T-cell (primary cell): ENCODE results near the gene PLEKHG5. TPM values are rescaled to one million over a fixed set of nuclear protein-coding genes. Genes with fewer than 3 reads are reported as not detected.
"Not testable (repeated sequence)": the region's sequence is repeated elsewhere in the genome, so short reads cannot be mapped to it uniquely, and the experiment has no call there.

Experiments
- ATAC-seq, 4 experiments: fragments of 200-7000 bp in 3 of 4; fragments of 150-1000 bp in 1 of 4; cut with Tn5 transposase; replicated peaks in 1 of 4; 1 replicate in 3 of 4; 2 replicates in 1 of 4; pipeline ENCODE4 v1.10.0; 2021; ENCODE audit warnings: moderate library complexity in 3 of 4, mild to moderate bottlenecking in 2 of 4, moderate number of reproducible peaks in 1 of 4
- CTCF ChIA-PET, 2 donors: fragments of 300-600 bp; sonication (Branson Sonifier 250); formaldehyde crosslinking; loops; one replicate each; lab custom pipeline; 2022; ENCODE audit warnings: antibody characterized with exemption in 2 of 2; lab: Charles Lee
- POLR2A ChIA-PET, 2 donors: fragments of 300-600 bp; sonication (Branson Sonifier 250); formaldehyde crosslinking; loops; one replicate each; lab custom pipeline; 2022; ENCODE audit warnings: antibody characterized with exemption in 2 of 2; lab: Charles Lee
- DNase-seq, 35 experiments: peaks; one replicate each; pipeline versions ENCODE4 v3.0.0 to v3.0.0-alpha.2; 2013 to 2023
- H3K27ac ChIP-seq: one replicate; pipeline ENCODE4 v1.5.1; 2013; ENCODE audit warnings: low read length
- H3K27me3 ChIP-seq, 2 experiments: replicated peaks in 1 of 2; 1 replicate in 1 of 2; 2 replicates in 1 of 2; pipeline versions ENCODE4 v1.6.1 to v1.7.0; 2013; ENCODE audit warnings: low read length in 1 of 2, mixed read lengths in 1 of 2; ENCODE audit not compliant: control insufficient read depth in 2 of 2, insufficient read depth in 2 of 2; ENCODE audit errors: extremely low read depth in 1 of 2
- H3K36me3 ChIP-seq, 2 donors: 1 replicate in 1 of 2; 2 replicates in 1 of 2; pipeline versions ENCODE4 v1.6.1 to v1.7.0; 2013; ENCODE audit warnings: low read length in 1 of 2; ENCODE audit not compliant: control insufficient read depth in 2 of 2, insufficient read depth in 1 of 2; ENCODE audit errors: extremely low read depth in 1 of 2
- H3K4me1 ChIP-seq, 2 experiments: 1 replicate in 1 of 2; 2 replicates in 1 of 2; pipeline versions ENCODE4 v1.6.1 to v1.7.0; 2013; ENCODE audit warnings: low read length in 2 of 2, mixed read lengths in 1 of 2; ENCODE audit not compliant: insufficient read depth in 2 of 2, control insufficient read depth in 1 of 2; ENCODE audit errors: extremely low read depth in 1 of 2
- H3K4me3 ChIP-seq, 2 donors: 1 replicate in 1 of 2; 2 replicates in 1 of 2; pipeline versions ENCODE4 v1.5.1 to v1.7.0; 2013; ENCODE audit warnings: mild to moderate bottlenecking in 2 of 2, low read length in 1 of 2, moderate library complexity in 1 of 2; ENCODE audit not compliant: control insufficient read depth in 1 of 2; ENCODE audit errors: extremely low read depth in 1 of 2
- H3K9me3 ChIP-seq: 2 replicates; pipeline ENCODE4 v1.7.0; 2013
- H3K27ac Mint-ChIP-seq, 2 donors: one replicate each; pipeline ENCODE4 v1.8.0; 2020 to 2021; ENCODE audit warnings: mild to moderate bottlenecking in 2 of 2, mixed read lengths in 2 of 2
- H3K27me3 Mint-ChIP-seq, 2 donors: one replicate each; pipeline ENCODE4 v1.8.0; 2021 to 2022; ENCODE audit warnings: mixed read lengths in 2 of 2
- H3K36me3 Mint-ChIP-seq: one replicate; pipeline ENCODE4 v1.8.0; 2021; ENCODE audit warnings: mixed read lengths
- H3K4me1 Mint-ChIP-seq, 3 donors: one replicate each; pipeline ENCODE4 v1.8.0; 2020 to 2022; ENCODE audit warnings: mixed read lengths in 3 of 3, mild to moderate bottlenecking in 1 of 3
- H3K4me3 Mint-ChIP-seq, 3 donors: one replicate each; pipeline ENCODE4 v1.8.0; 2020 to 2022; ENCODE audit warnings: mild to moderate bottlenecking in 3 of 3, mixed read lengths in 3 of 3, moderate library complexity in 3 of 3
- H3K9me3 Mint-ChIP-seq, 3 donors: one replicate each; pipeline ENCODE4 v1.8.0; 2020 to 2022; ENCODE audit warnings: mixed read lengths in 3 of 3
- WGBS: methylation state at CpG from one replicate; pipeline ENCODE4 v1.1.5; 2013; ENCODE audit warnings: missing lambda C conversion rate; ENCODE audit not compliant: insufficient coverage; 5-methylcytosine and 5-hydroxymethylcytosine counted together
- total RNA-seq, 35 experiments: library from RNA in 6 of 35; stranded (reverse) in 6 of 35; fragments of 120-200 nt in 1 of 35; gene quantifications; one replicate each; pipeline versions ENCODE4 v1.2.1 to v1.2.4 and lab custom pipeline; 2013 to 2026

Gene PLEKHG5
- total RNA-seq, 5 donors from 2014 or later (not counting 1 experiment from before 2014, with no cell fraction given), result 7.1 to 18.2 (median 8.4) TPM

DNA sequence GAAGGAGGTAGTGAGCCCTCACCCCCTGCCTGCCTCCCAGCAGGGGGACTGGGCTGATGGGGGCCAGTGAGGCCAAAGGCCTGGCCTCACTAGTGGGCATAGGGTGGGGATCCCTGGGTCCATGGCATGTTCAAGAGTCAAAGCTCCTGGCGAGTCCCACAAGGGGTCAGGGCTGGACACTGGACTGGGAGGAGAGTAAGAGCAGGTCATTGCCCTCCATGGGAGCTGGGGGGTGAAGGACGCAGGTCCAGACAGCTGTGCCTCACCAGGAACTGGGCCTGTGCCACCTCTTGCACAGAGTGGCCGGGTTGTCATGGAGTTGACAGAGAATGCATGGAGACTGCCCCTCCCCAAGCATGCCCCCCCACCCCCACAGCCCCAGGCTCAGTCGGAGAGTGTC, 45.5 kb downstream of the PLEKHG5 start:
- H3K27ac Mint-ChIP-seq, H3K4me3 ChIP-seq, POLR2A ChIA-PET, ATAC-seq, H3K9me3 Mint-ChIP-seq, H3K36me3 Mint-ChIP-seq, H3K36me3 ChIP-seq, H3K27ac ChIP-seq, DNase-seq, H3K9me3 ChIP-seq: not testable (repeated sequence)
- WGBS, result no CpG with 5 or more reads among the region's 4 CpGs
- Mint-ChIP-seq H3K4me1 (peaks cover 16 to 31% (median 17%) of the 10 kb centered on the region in 3 donors), H3K4me3 (peak overlapping the region in 1 of 3 donors; percentile 74), H3K27me3 (peaks cover 29 to 55% of the 10 kb centered on the region in 2 donors)
- Histone ChIP-seq H3K27me3 (peaks cover 5 to 84% of the 10 kb centered on the region in 2 experiments), H3K4me1 (peaks cover 8 to 38% of the 10 kb centered on the region in 2 experiments)
- CTCF ChIA-PET, result interaction anchor here in 1 of 2 donors (1.2 kb wide), 1 partner anchor 25 kb away, joined by 3 read pairs; no protein-coding TSS in a partner anchor

DNA sequence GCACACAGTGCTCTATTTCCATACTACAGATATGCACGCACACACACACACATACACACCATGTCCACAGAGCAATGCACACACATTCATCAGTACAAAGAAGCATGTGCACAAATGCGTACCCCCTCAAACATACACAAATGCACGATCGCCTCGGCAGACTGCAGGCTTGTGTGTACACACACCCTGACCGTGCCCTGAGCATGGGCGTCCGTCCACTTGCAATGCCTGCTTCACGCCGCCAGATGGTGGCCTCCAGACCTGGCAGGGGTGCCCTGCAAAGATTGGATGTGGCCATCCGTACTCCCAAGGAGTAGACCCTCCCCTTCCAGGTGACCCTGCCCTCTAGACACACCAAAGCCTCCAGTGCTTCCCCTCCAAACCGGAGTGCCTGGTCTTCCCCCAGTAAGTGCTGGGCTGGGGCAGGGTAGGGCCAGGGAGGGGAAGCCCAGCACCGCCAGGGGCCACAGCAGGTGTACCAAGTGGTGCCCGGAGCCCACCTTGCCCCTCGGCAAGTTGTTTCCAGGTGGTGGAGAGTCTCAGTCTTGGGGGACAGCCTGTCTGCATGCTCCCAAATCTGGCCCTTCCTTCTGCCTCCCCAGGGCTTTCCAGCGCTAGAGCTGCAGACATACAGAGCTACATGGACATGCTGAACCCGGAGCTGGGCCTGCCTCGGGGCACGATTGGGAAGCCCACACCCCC, 46.3 kb downstream of the PLEKHG5 start:
- Histone ChIP-seq H3K4me1 (peaks cover 8 to 44% of the 10 kb centered on the region in 2 experiments), H3K36me3 (no peaks in the 10 kb centered on the region), H3K27ac (no peak overlapping the region), H3K27me3 (peaks cover 4 to 79% of the 10 kb centered on the region in 2 experiments), H3K9me3 (no peaks in the 10 kb centered on the region), H3K4me3 (no peak overlapping the region)
- Mint-ChIP-seq H3K27ac (no peak overlapping the region), H3K4me3 (peak overlapping the region in 2 of 3 donors; percentile 7 to 9), H3K9me3 (no peaks in the 10 kb centered on the region), H3K36me3 (no peaks in the 10 kb centered on the region), H3K27me3 (peaks cover 26 to 49% of the 10 kb centered on the region in 2 donors), H3K4me1 (peaks cover 16 to 29% (median 17%) of the 10 kb centered on the region in 3 donors)
- CTCF ChIA-PET, result no interaction called here
- POLR2A ChIA-PET, result no interaction called here
- 53% methylated on average over 10 of the region's 19 CpGs for WGBS
- DNase-seq (peak in 13 of 35 experiments; percentile 28 to 61 (median 39)), ATAC-seq (no peak)

DNA sequence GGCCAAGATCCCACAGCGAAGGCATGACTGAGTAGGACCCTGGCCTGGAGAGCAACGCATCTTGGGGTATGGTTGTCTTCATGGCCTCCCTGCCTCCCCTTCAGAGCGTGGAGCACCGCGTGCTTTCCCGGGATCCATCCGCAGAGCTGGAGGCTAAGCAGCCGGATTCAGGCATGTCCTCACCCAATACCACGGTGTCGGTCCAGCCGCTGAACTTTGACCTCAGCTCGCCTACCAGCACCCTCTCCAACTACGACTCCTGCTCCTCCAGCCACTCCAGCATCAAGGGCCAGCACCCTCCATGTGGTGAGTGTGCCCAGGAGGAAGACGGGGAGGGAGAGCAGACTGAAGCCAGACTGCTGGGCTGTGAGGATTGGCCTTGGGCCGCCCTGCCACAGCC, 47.1 kb downstream of the PLEKHG5 start:
- peaks cover 14 to 26% (median 15%) of the 10 kb centered on the region in 3 donors for H3K4me1 Mint-ChIP-seq
- H3K27ac Mint-ChIP-seq, result no peak overlapping the region
- H3K36me3 ChIP-seq, result no peaks in the 10 kb centered on the region
- H3K4me1 ChIP-seq, result peaks cover 5 to 41% of the 10 kb centered on the region in 2 experiments
- no peaks in the 10 kb centered on the region for H3K36me3 Mint-ChIP-seq
- H3K27me3 ChIP-seq, result peaks cover under 1 to 78% of the 10 kb centered on the region in 2 experiments
- 93% methylated on average over 2 of the region's 15 CpGs for whole genome bisulfite sequencing
- H3K27ac ChIP-seq, result no peak overlapping the region
- CTCF ChIA-PET, result no interaction called here
- no peak overlapping the region for H3K4me3 ChIP-seq
- DNase-seq, result no peak
- H3K9me3 Mint-ChIP-seq, result no peaks in the 10 kb centered on the region
- no peak for ATAC-seq
- H3K9me3 ChIP-seq, result no peaks in the 10 kb centered on the region
- peaks cover 23 to 46% of the 10 kb centered on the region in 2 donors for H3K27me3 Mint-ChIP-seq
- POLR2A ChIA-PET, result no interaction called here
- no peak overlapping the region for H3K4me3 Mint-ChIP-seq

DNA sequence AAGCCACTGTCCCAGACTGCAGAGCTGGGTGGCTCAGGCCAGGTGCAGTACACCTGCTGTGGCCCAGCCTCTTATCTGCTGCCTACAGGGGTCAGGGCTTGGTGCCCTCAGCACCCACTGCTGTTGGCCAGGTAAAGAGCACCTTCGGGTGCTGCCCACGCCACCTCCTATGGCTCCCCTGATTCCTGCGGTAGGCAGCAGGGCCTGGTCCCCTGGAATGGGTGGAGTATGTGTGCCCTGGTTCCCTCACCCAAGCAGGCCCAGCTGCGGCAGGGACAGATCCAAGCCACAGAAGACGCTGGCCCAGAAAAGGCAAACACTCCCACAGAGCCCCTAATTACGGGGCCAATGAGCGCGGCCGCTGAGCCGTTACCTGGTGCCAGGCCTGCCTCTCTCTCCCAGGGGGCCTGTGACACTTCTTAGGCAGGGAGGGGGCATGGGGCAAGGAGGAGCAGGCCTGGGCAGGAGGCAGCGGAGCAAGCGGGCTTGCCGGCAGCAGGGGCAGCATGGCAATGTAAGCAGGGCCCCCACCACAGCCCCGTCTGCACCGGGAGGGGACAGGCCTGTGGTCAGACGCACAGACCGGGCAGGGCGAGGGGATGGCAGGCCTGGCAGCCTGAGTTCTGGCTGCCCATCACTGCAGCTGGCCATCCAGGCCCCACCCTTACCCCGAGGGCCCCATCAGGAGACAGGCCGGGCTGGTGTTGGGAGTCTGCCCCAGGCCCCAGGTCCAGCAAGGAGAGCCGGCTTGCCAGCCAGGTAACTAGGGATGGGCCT, 47.9 kb downstream of the PLEKHG5 start:
- no peak overlapping the region for H3K27ac Mint-ChIP-seq
- WGBS, result 91% methylated on average over 16 of the region's 21 CpGs
- Histone ChIP-seq H3K4me1 (peaks cover 5 to 36% of the 10 kb centered on the region in 2 experiments), H3K27ac (no peak overlapping the region), H3K4me3 (no peak overlapping the region), H3K36me3 (no peaks in the 10 kb centered on the region), H3K27me3 (peaks cover 0 to 78% of the 10 kb centered on the region in 2 experiments), H3K9me3 (no peaks in the 10 kb centered on the region)
- no peaks in the 10 kb centered on the region for H3K36me3 Mint-ChIP-seq
- ChIA-PET POLR2A (no interaction called here), CTCF (interaction anchor here (0.5 to 1.0 kb wide), 6 partner anchors 14 to 201 kb away, joined by 3 to 6 read pairs (median 4); no protein-coding TSS in a partner anchor)
- H3K27me3 Mint-ChIP-seq, result peaks cover 21 to 45% of the 10 kb centered on the region in 2 donors
- ATAC-seq (no peak), DNase-seq (no peak)
- H3K9me3 Mint-ChIP-seq, result no peaks in the 10 kb centered on the region
- no peak overlapping the region for H3K4me3 Mint-ChIP-seq
- peaks cover 11 to 24% (median 14%) of the 10 kb centered on the region in 3 donors for H3K4me1 Mint-ChIP-seq

DNA sequence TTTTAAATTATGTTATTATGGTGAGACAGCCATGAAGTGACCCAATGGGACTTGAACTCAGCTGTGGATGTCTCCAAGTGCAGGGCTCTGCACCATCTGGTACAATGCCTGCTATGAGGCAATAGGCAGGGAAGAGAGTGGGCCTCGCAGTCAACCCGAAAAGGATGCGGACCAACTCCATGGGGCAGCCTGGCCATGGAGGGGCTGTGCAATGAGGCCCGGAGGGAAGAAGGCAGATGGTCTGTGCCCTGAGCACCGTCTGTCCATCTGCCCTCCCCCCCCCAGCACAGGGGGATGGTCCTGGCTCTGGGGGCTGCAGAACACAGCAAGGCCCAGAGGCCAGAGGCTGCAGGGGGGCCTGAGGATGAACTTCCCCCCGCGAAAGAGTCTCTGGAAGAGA, 49.9 kb downstream of the PLEKHG5 start:
- DNase-seq, result no peak
- Histone ChIP-seq H3K27me3 (peaks cover 0 to 78% of the 10 kb centered on the region in 2 experiments), H3K36me3 (no peaks in the 10 kb centered on the region), H3K27ac (no peak overlapping the region), H3K4me3 (no peak overlapping the region), H3K4me1 (peaks cover 2 to 25% of the 10 kb centered on the region in 2 experiments), H3K9me3 (no peaks in the 10 kb centered on the region)
- H3K27ac Mint-ChIP-seq, result no peak overlapping the region
- ChIA-PET POLR2A (no interaction called here), CTCF (no interaction called here)
- WGBS, result 87% methylated on average over 3 of the region's 7 CpGs
- ATAC-seq, result no peak
- H3K4me1 Mint-ChIP-seq, result peaks cover 13 to 25% (median 22%) of the 10 kb centered on the region in 3 donors
- no peaks in the 10 kb centered on the region for H3K9me3 Mint-ChIP-seq
- H3K36me3 Mint-ChIP-seq, result no peaks in the 10 kb centered on the region
- peak overlapping the region in 1 of 3 donors; percentile 54 for H3K4me3 Mint-ChIP-seq
- H3K27me3 Mint-ChIP-seq, result peaks cover 30 to 48% of the 10 kb centered on the region in 2 donors
